GM19328 (cell line): Measurements from ENCODE around the gene ADAMTSL4.
"Not testable (repeated sequence)": the region's sequence is repeated elsewhere in the genome, so short reads cannot be mapped to it uniquely, and the experiment has no call there.

ENCODE experiments used
- ATAC-seq: cut with Tn5 transposase; IDR thresholded peaks from one replicate; pipeline ENCODE4 v1.9.1; 2021; ENCODE audit warnings: mild to moderate bottlenecking, moderate library complexity; ENCODE audit not compliant: unreplicated experiment

Gene ADAMTSL4

DNA sequence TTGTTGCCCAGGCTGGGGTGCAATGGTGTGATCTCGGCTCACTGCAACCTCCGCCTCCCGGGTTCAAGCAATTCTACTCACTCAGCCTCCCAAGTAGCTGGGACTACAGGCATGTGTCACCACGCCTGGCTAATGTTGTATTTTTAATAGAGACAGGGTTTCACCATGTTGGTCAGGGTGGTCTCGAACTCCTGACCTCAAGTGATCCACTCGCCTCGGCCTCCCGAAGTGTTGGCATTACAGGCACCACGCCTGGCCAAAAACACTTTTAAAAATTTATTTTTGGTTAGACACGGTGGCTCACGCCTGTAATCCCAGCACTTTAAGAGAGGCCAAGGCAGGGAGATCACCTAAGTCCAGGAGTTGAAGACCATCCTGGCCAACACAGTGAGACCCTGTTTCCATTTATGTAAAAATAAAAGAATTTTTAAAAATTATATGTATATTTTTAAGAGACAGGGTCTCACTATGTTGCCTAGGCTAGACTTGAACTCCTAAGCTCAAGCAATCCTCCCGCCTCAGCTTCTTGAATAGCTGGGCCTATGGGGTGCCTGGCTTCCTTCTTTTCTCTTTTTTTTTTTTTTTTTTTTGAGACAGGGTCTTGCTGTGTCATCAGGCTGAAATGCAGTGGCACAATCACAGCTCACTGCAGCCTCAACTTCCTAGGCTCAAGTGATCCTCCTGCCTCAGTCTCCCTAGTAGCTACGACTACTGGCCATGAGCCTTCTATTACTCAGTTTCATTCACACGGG lies 16.2 kb downstream of the ADAMTSL4 start:
- ATAC-seq: not testable (repeated sequence)

DNA sequence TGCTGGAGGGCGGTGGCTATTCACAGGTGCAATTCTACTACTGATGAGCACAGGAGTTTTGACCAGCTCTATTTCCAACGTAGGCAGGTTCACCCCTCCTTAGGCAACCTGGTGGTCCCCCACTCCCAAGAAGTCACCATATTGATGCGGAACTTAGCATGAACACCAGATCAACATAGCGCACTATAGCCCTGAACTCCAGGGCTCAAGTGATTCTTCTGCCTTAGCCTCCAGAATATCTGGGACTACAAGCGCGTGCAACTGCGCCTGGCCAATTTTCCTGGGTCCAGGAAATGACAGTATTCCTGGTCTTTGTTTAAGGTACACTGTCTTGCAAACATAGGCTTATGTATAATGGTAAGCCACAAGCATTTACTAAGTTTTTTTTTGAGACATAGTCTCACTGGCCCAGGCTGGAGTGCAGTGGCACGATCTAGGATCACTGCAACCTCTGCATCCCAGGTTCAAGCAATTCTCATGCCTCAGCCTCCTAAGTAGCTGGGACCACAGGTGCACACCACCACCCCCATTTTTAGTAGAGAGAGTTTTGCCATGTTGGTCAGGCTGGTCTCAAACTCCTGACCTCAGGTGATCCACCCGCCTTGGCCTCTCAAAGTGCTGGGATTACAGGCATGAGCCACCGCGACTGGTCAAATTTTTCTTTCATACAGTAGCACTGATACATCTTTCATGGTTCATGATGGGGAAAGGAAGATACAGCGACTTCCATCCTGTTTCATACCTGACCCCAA lies 17.6 kb downstream of the ADAMTSL4 start:
- no peak for ATAC-seq

DNA sequence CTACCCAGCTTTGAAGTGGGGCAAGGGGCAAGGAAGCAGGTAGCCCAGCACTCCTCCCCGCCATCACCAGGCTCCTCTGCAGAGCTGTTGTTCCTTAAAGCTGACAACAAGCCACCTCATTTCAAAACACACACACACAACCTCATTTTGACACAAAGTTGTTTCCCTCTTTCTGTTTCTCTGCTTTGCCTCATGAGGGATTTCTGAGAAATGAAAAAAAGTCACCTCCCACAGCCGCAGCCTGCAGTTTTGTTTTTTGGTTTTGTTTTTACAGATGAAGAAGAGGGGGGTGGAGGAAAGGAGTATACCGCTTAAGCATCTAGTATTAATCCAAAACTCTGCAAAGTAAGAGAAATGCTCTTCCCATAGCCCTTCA lies 18.1 kb downstream of the ADAMTSL4 start:
- ATAC-seq: no peak

DNA sequence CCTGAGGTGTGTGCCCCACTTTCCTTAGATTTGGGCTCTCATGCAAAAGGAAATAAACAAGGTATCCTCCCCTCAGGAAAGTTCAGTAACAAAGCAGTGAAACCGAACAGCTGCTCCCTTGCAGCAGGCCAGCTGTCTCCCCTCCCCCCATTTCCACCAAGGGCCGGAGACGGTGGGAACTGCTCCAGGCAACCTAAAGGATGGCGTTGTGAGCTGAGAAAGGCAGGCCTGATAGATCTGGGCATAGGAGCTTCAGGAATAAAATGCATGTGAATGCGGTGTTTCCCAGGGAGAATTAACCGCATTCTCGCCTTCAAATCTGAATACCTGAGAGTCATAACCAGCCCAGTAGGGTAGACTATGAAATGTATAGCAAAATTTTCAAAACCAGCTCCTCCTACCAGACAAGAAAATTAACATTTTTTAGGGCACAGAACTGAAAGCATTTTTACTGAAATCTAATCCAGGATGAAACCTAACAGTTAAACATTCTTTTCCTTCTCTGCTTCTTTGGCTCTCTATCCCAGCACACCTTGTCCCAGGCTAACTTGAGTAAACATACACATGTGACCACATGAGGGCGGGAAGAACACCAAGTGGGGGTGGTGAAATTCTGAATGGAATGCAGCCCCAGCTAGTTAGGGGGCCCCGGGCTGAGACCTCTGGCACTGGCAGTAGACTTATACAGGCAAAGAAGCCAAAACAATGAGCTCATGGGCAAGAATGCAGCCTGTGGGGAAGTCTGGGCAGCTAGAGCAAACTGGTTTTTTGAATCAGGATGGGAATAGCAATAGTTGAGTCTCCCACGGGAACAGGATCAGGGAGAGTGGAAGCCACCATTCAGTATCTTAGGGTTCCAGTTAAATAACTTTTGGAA lies 18.7 kb downstream of the ADAMTSL4 start:
- no peak for ATAC-seq

DNA sequence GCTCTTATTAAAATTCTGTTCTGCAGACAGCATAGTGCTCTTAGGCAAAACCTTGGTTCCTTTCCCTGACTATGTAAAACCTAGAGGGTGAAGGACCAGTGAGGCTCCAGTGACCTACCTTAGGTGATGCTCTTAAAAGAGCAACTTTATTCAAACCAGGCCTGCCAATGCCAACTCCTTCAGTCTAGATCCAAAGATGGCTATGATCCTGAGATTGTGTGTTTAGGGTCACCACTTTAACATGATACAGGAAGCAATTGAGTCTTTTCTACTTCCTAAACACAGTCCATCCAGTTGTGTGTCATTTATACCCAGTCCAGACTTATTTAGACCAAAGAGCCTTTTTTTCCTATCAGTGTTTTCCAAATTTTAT lies 19.4 kb downstream of the ADAMTSL4 start:
- no peak for ATAC-seq

DNA sequence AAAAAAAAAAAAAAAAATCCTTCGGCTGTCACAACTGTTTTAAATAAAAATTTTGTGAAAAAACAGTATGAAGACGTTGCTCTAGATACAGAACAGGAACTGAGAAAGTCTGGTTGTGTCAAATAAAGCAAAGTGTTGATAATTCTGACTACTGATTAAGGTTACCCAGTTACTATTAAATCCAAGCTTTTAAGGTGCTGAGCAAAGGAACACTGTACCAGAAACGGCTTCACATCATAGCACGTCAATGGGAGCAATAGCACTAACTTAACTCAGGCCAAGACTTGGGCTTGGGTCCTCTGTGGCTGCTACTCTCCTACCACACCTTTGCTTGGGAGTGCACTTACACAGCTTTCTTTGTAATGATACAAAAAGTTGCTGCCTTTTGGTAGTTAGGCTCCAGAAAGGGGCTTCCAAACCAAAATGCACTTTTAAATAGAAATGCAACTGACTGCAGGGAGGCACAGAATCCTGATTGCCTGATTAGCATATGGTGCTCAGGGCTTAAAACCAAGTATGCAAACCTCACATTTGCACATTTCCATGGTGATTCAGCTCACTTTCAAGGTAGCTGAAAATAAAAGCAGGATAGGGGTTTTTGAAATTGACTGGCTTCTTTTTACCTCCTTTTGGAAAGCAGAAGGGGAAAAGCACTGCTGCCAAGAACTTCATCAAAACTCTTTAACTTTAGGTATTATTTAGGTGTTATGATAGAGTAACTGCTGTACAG lies 23.9 kb downstream of the ADAMTSL4 start:
- ATAC-seq: no peak

DNA sequence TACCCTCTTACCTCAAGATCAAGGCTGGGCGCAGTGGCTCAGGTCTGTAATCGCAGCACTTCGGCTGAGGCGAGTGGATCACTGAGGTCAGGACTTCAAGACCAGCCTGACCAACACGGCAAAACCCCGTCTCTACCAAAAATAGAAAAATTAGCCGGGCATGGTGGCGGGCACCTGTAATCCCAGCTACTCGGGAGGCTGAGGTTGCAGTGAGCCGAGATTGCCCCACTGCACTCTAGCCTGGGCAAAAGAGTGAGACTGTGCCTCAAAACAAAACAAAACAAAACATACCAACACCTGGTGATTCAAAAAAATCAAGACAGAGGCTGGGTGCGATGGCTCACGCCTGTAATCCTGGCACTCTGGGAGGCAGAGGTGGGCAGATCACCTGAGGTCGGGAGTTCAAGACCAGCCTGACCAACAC lies 24.5 kb downstream of the ADAMTSL4 start:
- not testable (repeated sequence) for ATAC-seq

DNA sequence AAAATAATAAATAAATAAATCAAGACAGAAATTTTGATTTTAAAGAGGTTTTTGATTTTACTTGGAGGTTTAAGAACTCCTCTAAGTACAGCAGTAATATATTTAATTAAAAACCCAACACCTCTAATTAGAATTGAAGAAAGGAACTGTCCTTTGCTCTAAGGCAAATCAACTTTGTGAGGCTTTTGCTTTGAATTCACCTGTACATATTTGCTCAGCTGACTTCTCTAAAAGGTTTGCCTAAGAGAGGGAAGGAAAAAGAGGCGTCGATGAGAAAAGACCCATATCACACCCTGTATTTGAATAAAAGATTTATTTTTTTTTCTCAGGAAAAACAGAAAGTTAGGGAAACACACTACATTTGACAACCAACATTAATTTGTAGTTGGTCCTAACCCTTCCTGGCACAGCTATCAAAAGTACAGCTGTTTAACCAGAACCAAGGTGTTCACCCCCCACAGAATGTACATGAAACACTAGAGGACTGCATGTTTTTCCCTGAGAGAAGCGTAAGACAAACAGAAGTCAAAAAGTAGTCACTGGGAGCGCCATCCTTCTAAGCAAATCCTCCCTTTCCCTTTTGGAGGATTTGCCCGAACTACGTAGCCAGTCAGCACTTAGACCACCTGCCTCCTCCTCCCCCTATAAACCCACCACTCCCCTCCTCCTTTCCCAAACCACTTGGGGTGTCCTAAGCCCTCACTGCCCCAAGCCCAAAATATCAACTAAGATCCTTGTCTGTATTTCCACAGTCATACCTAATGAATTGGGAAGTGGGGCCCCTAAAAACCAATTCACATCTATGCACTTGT lies 25.3 kb downstream of the ADAMTSL4 start:
- no peak for ATAC-seq

DNA sequence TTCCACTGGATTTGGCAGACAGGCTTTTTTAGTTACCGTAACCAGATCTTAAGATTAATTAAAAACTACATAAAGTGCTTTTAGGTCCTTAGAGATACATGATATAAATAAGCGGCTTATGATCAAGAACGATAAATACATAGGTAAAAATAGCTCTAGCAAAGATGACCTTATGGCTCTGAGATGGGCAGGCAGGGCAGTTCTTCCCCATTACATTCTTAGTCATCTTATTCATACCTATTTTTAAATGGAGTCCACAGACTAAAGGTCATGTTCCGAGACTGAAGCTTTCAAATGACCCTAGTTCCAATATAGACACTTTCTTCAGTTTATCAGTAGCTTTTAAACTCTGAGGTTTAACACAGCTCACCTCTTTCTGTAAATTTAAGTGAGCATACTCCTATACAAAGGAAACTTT lies 25.9 kb downstream of the ADAMTSL4 start:
- ATAC-seq: no peak

DNA sequence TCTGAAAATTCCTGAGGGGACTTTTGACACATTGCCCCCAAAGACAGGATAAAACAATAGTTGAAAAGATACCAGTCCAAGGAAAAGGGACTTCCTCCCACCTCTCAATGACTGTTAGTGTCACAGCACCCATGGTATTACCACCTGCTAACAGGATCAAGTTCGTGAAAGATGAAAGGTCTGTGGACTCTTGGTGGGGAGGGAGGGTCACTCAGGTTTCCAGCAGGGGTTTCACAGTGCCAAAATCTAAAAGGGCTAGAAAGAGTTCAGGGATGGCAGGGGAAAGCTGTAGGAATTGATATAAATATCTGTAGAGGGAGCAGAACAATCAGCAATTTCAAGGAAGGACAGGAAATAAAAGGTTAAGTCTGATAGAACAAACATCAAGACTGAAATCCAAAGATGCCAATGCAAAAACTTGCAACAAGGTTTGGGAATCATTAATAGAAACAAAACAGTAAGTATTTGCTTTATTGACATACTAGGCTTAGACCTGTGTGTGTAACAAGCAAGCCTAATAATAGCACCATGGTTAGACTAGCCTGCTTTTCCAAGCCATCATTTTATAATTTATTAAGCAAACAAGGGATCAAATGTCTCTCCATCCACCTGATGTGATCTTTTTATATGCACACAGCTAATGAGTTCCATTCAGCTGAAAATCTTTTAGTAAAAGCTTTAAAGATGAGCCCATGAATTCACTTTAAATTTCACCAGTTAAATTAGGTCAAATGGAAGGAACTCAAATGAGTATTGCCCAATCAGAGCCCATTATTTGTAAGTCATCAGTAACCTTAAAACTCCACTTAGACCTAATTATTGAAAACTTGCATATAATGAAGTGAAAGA lies 26.5 kb downstream of the ADAMTSL4 start:
- no peak for ATAC-seq

DNA sequence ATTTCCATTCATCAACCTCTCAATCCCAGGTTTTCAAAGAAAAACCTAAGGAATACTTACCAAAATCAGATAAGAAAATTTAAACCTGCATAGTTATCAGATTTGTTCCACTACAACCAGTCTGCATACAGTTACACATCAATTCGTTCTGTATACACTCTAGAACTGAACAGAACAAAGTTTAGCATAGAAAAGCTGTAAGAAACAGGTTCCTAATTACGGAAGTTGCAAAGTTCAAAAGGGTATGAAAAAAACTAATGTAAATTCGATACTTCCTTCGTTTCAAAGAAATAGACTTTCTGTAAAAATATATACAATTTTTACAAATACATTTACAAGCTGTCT lies 27.1 kb downstream of the ADAMTSL4 start:
- ATAC-seq: no peak

DNA sequence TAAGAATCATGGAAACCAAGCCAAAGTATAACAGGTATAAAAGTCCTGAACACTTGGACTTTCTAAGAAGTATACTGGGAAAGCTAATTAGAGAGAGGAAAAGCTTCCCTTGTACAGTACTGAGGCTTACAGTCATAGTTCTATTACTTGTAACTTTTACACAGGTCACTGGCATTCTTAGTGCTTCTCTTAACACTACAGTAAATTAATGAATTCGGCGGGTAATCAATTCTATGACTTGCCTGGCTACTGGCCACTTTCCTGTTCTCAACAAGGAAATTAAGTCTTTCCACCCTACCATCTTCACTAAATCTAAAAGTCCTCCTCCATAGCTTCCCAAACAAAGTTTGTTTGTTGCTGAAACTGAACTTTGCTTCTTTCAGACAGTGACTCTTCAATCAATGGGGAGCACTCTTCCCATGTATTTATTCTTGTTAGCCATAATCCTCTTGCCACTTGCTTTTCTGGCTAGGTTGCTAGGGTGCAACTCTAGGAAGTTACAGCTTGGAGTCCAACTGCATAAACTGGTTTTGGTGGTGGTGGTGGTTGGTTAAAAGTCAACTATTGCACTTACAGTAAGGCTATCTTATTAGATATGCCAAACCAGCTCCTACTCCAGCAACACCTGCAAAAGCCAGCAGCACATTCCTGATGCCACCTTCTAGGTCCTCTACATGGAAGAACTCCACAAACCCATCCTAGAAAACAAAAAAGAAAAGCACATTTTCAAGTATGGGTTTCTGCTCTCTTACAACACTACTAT lies 27.8 kb downstream of the ADAMTSL4 start:
- no peak for ATAC-seq

DNA sequence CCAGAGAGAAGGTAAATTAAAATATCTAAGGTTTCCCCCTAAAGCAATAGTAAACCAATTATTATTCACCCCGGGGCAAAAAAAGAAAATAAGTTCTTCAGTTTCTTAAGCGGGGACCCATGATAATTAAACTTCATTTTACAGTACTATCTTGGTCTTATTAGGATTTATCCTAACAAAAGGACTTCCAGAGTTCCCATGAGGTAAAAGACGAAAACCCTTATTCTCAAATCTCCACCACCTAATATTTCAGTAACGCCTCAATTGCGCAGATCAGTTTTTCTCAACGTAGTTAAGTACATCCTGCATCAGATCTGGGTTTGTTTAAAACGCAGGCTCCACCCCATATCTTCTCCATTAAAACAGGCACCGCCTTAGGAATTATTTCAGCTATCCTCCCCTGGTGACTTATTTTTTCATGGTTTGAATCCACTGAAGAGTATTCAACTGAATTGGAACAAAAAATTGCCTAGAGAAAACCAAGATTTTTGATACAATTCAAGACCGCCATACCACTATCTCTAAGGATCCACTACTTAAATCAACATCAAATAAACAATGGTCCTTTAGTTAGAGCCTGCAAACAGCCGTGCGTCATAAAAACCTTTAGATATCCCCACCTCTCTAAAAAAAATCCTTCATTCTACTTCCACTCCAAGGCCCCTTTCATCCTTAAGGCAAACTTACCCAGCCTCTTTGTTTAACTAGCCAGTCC lies 28.5 kb downstream of the ADAMTSL4 start:
- ATAC-seq: no peak

DNA sequence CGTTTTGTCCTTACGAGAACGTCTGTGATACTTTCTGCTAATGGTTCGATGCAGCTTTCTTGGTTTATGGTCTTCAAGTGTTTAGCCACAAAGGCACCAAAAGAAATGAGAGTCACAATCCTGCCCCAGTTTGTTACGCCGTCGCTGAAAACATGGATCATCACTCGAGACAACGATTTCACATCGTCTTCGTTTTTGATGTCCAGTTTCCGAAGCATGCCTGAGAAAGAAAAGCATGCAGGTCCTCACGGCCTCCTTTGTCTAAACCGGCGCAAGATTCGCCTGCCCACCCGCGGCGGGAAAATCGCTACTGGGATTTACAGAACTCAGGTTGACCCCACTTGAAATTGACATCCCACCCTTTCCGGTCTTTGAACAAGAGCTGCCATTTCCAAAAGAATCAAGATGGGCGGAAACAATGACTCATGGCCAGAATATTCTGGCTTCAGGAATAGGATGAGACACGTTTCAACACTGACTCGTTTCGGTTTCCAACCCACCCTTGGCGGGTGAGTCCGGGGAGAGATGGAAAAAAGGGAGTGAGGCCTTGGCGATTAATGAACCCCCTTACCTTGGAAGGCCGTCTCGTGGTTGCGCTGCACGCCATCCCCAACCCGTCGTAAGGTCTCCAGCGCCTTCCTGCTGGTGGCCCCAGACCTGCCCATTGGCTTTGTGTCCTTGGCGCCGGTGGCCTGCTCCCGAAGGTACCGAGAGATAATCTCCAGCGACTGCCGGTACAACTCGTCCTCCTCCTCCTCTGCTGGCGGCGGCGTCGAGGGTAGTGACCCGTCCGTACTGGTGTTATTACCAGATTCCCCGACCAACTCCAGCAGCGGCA lies 29.3 kb downstream of the ADAMTSL4 start:
- no peak for ATAC-seq

DNA sequence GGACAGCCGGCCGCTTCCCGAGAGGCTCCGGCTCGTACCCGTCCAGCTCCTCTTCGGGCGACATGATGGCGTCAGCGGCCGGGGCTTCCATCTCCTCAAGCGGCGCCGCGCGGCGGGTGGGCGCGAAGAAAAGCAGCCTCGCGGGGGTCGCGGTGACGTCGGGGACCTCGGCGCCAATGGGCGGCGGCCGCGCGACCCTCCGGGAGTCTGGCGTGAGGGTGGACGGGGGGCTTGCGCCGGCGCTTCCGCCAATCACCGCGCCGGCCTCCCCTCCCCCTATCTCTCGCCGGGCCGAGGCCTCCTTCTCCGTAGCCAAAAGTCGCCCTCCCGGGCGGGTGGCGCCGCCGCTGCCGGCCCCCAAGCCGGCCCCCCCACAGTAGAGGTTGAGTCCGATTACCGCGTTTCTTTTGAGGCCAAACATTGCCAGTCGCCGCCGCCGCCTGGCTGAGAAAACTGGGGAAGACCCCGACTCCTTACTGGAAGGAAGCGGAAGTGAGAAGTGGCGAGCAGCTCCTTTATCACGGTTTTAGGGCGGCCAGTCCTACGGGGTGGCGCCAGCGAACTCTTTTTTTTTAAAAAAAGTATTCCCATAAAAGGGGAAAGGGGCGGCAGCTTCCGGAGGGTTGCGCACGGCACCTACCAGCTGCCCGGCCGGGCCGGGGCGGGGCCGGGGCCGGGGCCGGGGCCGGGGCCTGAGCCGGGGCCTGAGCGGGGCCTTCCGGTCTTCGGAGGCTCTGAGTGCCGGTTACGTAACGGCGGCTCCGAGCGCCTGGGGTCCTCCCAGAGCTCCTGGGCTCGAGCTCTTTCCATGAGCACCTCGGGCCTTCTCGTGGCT lies 30.1 kb downstream of the ADAMTSL4 start, which contains the start of gene MCL1:
Gene MCL1 (minus strand): TSS at position 501 of the 835 bp plus-strand sequence. CDS start 80 bp downstream, at position 421.
- peak; percentile 94 for ATAC-seq
